Mesothelial cell of epicardium (in vitro differentiated cells): Measurements from ENCODE around the gene TCN1. TPM values are rescaled to one million over a fixed set of nuclear protein-coding genes. Genes with fewer than 3 reads are reported as not detected.

ENCODE experiments used
- DNase-seq, 2 experiments: peaks; one replicate each; pipeline ENCODE4 v3.0.0; 2021; ENCODE audit warnings: low spot score in 2 of 2; ENCODE audit not compliant: unreplicated experiment in 2 of 2
- H3K27ac Mint-ChIP-seq: 2 replicates; pipeline ENCODE4 v1.8.0; 2021; ENCODE audit warnings: mixed read lengths
- H3K27me3 Mint-ChIP-seq: 2 replicates; pipeline ENCODE4 v1.8.0; 2021; ENCODE audit warnings: low read depth, mixed read lengths
- H3K36me3 Mint-ChIP-seq: 2 replicates; pipeline ENCODE4 v1.8.0; 2021; ENCODE audit warnings: mixed read lengths
- H3K4me1 Mint-ChIP-seq: 2 replicates; pipeline ENCODE4 v1.8.0; 2021; ENCODE audit warnings: mixed read lengths
- H3K4me3 Mint-ChIP-seq: 2 replicates; pipeline ENCODE4 v1.8.0; 2021; ENCODE audit warnings: mild to moderate bottlenecking, moderate library complexity, mixed read lengths
- H3K9me3 Mint-ChIP-seq: 2 replicates; pipeline ENCODE4 v1.8.0; 2021; ENCODE audit warnings: mixed read lengths
- total RNA-seq: library from RNA; stranded (reverse); gene quantifications from 3 replicates; pipeline ENCODE4 v1.2.1, GENCODE V29; 2021
- TF ChIP-seq, protein P1 (sequence below): fragments of 200-600 bp; sonication (generic); IDR thresholded peaks from one replicate; pipeline ENCODE4 v1.5.0; 2021; ENCODE audit warnings: antibody characterized with exemption; ENCODE audit not compliant: unreplicated experiment

The TCN1 gene
- total RNA-seq, 1 donor from 2014 or later: not detected

DNA sequence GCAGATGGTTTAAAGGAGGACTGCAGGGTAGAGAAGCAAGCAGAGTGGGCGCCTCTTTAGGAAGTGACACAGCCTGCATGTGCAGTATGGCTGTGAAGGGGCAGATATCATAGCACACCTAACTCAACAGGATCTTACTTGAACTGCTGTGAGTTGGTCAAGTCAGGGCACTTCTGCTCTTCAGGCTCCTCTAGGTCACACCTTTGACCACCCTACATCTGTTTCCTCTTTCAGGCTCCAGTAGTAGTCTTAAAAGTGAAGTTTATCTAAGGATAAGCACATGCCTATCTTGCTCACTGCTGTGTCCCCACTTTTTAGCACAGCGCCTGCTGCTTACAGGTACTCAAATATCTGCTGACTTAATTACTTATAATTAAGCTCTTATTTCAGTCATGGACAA lies 62.2 kb downstream of the TCN1 start:
- H3K27me3 Mint-ChIP-seq: no peaks in the 10 kb centered on the region
- no peak for DNase-seq
- H3K36me3 Mint-ChIP-seq: peaks cover 7% of the 10 kb centered on the region
- H3K9me3 Mint-ChIP-seq: no peaks in the 10 kb centered on the region
- H3K4me1 Mint-ChIP-seq: no peaks in the 10 kb centered on the region
- H3K4me3 Mint-ChIP-seq: no peak overlapping the region
- TF ChIP-seq, protein P1, sequence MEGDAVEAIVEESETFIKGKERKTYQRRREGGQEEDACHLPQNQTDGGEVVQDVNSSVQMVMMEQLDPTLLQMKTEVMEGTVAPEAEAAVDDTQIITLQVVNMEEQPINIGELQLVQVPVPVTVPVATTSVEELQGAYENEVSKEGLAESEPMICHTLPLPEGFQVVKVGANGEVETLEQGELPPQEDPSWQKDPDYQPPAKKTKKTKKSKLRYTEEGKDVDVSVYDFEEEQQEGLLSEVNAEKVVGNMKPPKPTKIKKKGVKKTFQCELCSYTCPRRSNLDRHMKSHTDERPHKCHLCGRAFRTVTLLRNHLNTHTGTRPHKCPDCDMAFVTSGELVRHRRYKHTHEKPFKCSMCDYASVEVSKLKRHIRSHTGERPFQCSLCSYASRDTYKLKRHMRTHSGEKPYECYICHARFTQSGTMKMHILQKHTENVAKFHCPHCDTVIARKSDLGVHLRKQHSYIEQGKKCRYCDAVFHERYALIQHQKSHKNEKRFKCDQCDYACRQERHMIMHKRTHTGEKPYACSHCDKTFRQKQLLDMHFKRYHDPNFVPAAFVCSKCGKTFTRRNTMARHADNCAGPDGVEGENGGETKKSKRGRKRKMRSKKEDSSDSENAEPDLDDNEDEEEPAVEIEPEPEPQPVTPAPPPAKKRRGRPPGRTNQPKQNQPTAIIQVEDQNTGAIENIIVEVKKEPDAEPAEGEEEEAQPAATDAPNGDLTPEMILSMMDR: no peak
- H3K27ac Mint-ChIP-seq: no peak overlapping the region

Other genes with a start within 250 kb of the TCN1 start
- 30.6 to 32.0 TPM (median 31.6 TPM) in 3 replicates for gene PATL1, start 197.4 kb downstream of the TCN1 start, total RNA-seq
- gene OR10V1, start 152.6 kb downstream of the TCN1 start, total RNA-seq: not detected in 3 replicates
- 19.0 to 24.2 TPM (median 21.1 TPM) in 3 replicates for gene STX3, start 111.1 kb downstream of the TCN1 start, total RNA-seq
- gene MRPL16, start 55.7 kb downstream of the TCN1 start, total RNA-seq: 34.3 to 42.3 TPM (median 37.2 TPM) in 3 replicates
- not detected in 3 replicates for gene CBLIF, start 21.0 kb downstream of the TCN1 start, total RNA-seq
- gene OOSP3, start 12.3 kb upstream of the TCN1 start, total RNA-seq: not detected in 3 replicates
- not detected in 3 replicates for gene OOSP1, start 71.9 kb upstream of the TCN1 start, total RNA-seq
- gene OOSP4A, start 97.5 kb upstream of the TCN1 start, total RNA-seq: not detected in 3 replicates
- gene OOSP4B, start 150.7 kb upstream of the TCN1 start, total RNA-seq: not detected in 3 replicates
- not detected in 3 replicates for gene OOSP2, start 173.9 kb upstream of the TCN1 start, total RNA-seq
- not detected in 3 replicates for gene MS4A3, start 190.2 kb upstream of the TCN1 start, total RNA-seq
- gene MS4A2, start 222.2 kb upstream of the TCN1 start, total RNA-seq: not detected in 3 replicates